Astrocyte (in vitro differentiated cells and primary cell): ENCODE data around the gene NUDT16L1. TPM values are rescaled to one million over a fixed set of nuclear protein-coding genes. Genes with fewer than 3 reads are reported as not detected.

Source experiments
- DNase-seq: peaks from one replicate; pipeline ENCODE4 v3.0.0-alpha.2; 2010; ENCODE audit warnings: low read depth
- FAIRE-seq: peaks from 2 replicates; lab custom pipeline; 2011; peaks lifted over from hg19 to GRCh38; lab: Jason Lieb, UNC
- H2AFZ ChIP-seq: 2 replicates; pipeline ENCODE4 v1.6.0; 2012; ENCODE audit warnings: low read depth, low read length, inconsistent platforms
- H3K27ac ChIP-seq: 2 replicates; pipeline ENCODE4 v1.5.1; 2011; ENCODE audit warnings: low read depth, low read length, inconsistent platforms
- H3K27me3 ChIP-seq: 2 replicates; pipeline ENCODE4 v1.6.0; 2011; ENCODE audit warnings: low read length, inconsistent platforms; ENCODE audit not compliant: insufficient read depth
- H3K36me3 ChIP-seq: 2 replicates; pipeline ENCODE4 v1.5.1; 2011; ENCODE audit warnings: low read length, inconsistent platforms; ENCODE audit not compliant: insufficient read depth
- H3K4me1 ChIP-seq: 2 replicates; pipeline ENCODE4 v1.5.1; 2011; ENCODE audit warnings: low read length, inconsistent platforms; ENCODE audit not compliant: insufficient read depth
- H3K4me2 ChIP-seq: 2 replicates; pipeline ENCODE4 v1.6.0; 2012; ENCODE audit warnings: low read length, inconsistent platforms
- H3K4me3 ChIP-seq: 2 replicates; pipeline ENCODE4 v1.5.1; 2011; ENCODE audit warnings: low read depth, mild to moderate bottlenecking, low read length, inconsistent platforms; ENCODE audit not compliant: insufficient read depth
- H3K79me2 ChIP-seq: 2 replicates; pipeline ENCODE4 v1.6.0; 2012; ENCODE audit warnings: mild to moderate bottlenecking, low read length, inconsistent platforms; ENCODE audit not compliant: insufficient read depth
- H3K9ac ChIP-seq: 2 replicates; pipeline ENCODE4 v1.6.0; 2012; ENCODE audit warnings: mild to moderate bottlenecking, low read length, inconsistent platforms
- H3K9me3 ChIP-seq: 2 replicates; pipeline ENCODE4 v1.5.1; 2012; ENCODE audit warnings: low read depth, mild to moderate bottlenecking, low read length, inconsistent platforms; ENCODE audit not compliant: insufficient read depth
- H4K20me1 ChIP-seq: 2 replicates; pipeline ENCODE4 v1.6.0; 2012; ENCODE audit warnings: low read length, inconsistent platforms; ENCODE audit not compliant: insufficient read depth
- H3K27ac Mint-ChIP-seq: one replicate; pipeline ENCODE4 v1.8.0; 2021; ENCODE audit warnings: mild to moderate bottlenecking, mixed read lengths; ENCODE audit not compliant: unreplicated experiment
- H3K27me3 Mint-ChIP-seq: one replicate; pipeline ENCODE4 v1.8.0; 2021; ENCODE audit warnings: low read depth, mixed read lengths; ENCODE audit not compliant: unreplicated experiment
- H3K36me3 Mint-ChIP-seq: one replicate; pipeline ENCODE4 v1.8.0; 2021; ENCODE audit warnings: low read depth, mixed read lengths; ENCODE audit not compliant: unreplicated experiment
- H3K4me1 Mint-ChIP-seq: one replicate; pipeline ENCODE4 v1.8.0; 2021; ENCODE audit warnings: low read depth, mixed read lengths; ENCODE audit not compliant: unreplicated experiment
- H3K4me3 Mint-ChIP-seq: one replicate; pipeline ENCODE4 v1.8.0; 2021; ENCODE audit warnings: mild to moderate bottlenecking, moderate library complexity, mixed read lengths; ENCODE audit not compliant: unreplicated experiment
- H3K9me3 Mint-ChIP-seq: one replicate; pipeline ENCODE4 v1.8.0; 2021; ENCODE audit warnings: mild to moderate bottlenecking, mixed read lengths; ENCODE audit not compliant: unreplicated experiment
- CTCF ChIP-seq: IDR thresholded peaks from 2 replicates; pipeline ENCODE4 v1.5.1; 2011; ENCODE audit warnings: low read depth, mild to moderate bottlenecking, inconsistent platforms, low read length, moderate library complexity; ENCODE audit not compliant: insufficient read depth
- EZH2 ChIP-seq: IDR thresholded peaks from 2 replicates; pipeline ENCODE4 v1.6.1; 2012; ENCODE audit warnings: mild to moderate bottlenecking, low read length, inconsistent platforms; ENCODE audit not compliant: insufficient read depth
- total RNA-seq: library from RNA; stranded (reverse); gene quantifications from 2 replicates; pipeline ENCODE4 v1.2.1, GENCODE V29; 2021

Gene NUDT16L1
- total RNA-seq, 1 donor from 2014 or later, result 42.2 TPM

DNA sequence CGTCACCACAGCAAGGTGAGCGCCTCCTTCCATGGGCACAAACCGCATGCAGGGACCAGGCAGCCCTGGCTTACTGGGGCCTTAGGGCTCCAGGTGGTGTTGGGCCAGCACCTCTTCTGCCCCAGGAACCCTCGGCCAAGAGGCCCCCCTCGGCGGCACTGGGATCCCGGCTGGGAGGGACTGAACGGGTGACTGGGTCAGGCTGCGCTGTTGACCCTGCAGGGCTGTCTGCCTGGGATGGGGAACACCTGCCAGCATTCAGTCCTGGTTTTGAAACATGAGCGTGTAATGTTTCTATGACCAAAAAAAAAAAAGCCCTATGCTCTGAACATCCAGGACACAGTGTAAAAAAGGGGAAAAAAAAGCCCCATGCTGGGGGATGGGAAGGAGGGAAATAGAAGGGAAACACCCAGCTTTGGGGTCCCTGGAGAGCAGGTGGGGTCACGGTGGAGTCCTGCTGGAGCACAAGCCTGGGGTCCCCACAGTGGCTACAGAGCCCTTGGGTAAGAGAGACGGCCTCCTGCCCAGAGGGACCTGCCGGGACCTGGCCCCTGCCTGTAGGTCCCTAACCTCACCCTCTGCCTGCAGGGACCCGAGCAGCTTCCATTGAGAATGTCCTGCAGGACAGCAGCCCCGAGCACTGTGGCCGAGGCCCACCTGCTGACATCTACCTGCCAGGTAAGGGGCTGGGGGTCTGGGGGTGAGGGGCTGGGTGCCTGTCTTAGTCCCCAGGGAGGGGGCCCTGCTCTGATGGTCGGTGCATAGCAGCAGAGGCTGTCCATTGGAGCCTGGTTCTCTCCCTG, 9.9 kb upstream of the NUDT16L1 start:
- H3K27ac Mint-ChIP-seq, result no peak overlapping the region
- no peak for FAIRE-seq
- DNase-seq, result no peak

DNA sequence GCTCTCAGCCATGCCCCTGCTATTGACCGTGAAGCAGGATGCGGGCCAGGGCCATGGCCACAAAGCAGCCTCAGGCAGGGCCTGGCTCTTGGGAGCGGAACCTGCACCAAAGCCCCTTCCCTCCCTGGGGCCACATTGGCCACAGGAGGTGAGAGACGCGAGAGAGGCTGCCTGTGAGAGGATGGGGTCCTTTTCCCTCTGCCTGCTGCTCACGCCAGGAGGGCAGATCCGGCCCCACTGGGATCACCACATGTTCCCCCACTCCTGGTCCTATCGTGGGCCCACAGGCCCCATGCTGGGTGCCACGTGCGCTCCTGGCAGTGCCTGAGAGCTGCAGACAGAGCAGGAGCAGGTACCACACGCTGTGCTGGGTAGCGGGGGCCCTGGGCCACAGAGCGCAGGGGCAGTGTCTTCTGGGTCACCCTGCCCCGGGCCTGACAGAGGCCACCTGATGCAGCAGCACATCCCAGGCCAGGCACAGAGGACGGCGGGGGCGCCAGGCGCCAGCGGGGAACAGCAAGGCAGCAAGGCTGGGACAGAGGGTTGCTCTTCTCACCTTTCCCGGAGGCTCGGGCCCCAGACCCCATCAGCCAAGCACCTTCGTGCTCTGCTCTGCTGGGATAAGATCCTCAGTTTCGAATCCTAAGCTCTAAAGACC, 9.2 kb upstream of the NUDT16L1 start:
- no peak overlapping the region for H3K27ac Mint-ChIP-seq
- H3K4me3 Mint-ChIP-seq, result no peak overlapping the region
- no peak overlapping the region for H3K9ac ChIP-seq

More for the DNA sequence above, 9.9 kb upstream of the NUDT16L1 start:
- H3K4me2 ChIP-seq, result no peak overlapping the region
- no peaks in the 10 kb centered on the region for H3K4me1 Mint-ChIP-seq
- no peak overlapping the region for H3K4me3 Mint-ChIP-seq
- no peaks in the 10 kb centered on the region for H3K27me3 Mint-ChIP-seq
- H4K20me1 ChIP-seq, result peaks cover 38% of the 10 kb centered on the region
- no peaks in the 10 kb centered on the region for H3K27me3 ChIP-seq
- H3K27ac ChIP-seq, result no peak overlapping the region
- peaks cover 3% of the 10 kb centered on the region for H3K4me1 ChIP-seq
- TF ChIP-seq EZH2, result no peak
- TF ChIP-seq CTCF, result no peak
- no peak overlapping the region for H3K4me3 ChIP-seq
- no peaks in the 10 kb centered on the region for H3K79me2 ChIP-seq
- no peak overlapping the region for H3K9ac ChIP-seq
- H3K9me3 Mint-ChIP-seq, result no peaks in the 10 kb centered on the region
- H3K36me3 Mint-ChIP-seq, result peaks cover 5% of the 10 kb centered on the region
- H3K36me3 ChIP-seq, result no peaks in the 10 kb centered on the region
- H2AFZ ChIP-seq, result no peak overlapping the region
- no peaks in the 10 kb centered on the region for H3K9me3 ChIP-seq

More for the DNA sequence above, 9.2 kb upstream of the NUDT16L1 start:
- Histone ChIP-seq H3K4me3 (no peak overlapping the region), H3K4me1 (peaks cover under 1% of the 10 kb centered on the region), H3K79me2 (no peaks in the 10 kb centered on the region), H3K27ac (no peak overlapping the region), H2AFZ (no peak overlapping the region), H3K36me3 (no peaks in the 10 kb centered on the region), H4K20me1 (peaks cover 30% of the 10 kb centered on the region), H3K4me2 (no peak overlapping the region), H3K27me3 (no peaks in the 10 kb centered on the region), H3K9me3 (no peaks in the 10 kb centered on the region)
- Mint-ChIP-seq H3K27me3 (no peaks in the 10 kb centered on the region), H3K9me3 (no peaks in the 10 kb centered on the region), H3K4me1 (no peaks in the 10 kb centered on the region), H3K36me3 (peaks cover 5% of the 10 kb centered on the region)
- FAIRE-seq, result no peak
- DNase-seq, result no peak
- TF ChIP-seq CTCF, result no peak
- no peak for TF ChIP-seq EZH2
